HG03045 (cell line): ENCODE data around the gene ATP6V0A4.
"Not testable (repeated sequence)": the region's sequence is repeated elsewhere in the genome, so short reads cannot be mapped to it uniquely, and the experiment has no call there.

ENCODE experiments used
- ATAC-seq: cut with Tn5 transposase; IDR thresholded peaks from one replicate; pipeline ENCODE4 v1.9.1; 2021; ENCODE audit warnings: mild to moderate bottlenecking, moderate library complexity; ENCODE audit not compliant: unreplicated experiment

ATP6V0A4 gene

DNA sequence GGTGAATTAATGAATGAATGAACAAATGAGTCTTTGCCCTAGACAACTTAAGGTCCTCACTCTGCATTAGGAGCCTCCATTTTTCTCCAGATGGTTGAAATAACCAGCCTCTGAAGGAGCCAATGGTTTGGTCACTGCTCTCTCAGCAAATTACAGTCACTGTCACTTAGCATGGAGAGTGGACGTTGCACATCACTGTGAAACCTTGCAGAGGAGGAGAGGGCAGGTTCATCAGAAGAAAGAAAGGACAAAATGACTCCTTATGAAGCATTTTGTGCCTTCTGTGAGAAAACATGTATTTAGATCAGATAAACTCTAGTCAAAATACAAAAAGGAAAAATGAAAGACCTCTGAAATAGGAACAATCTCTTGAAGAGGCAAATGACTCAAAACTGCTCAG lies 6.6 kb upstream of the ATP6V0A4 start:
- no peak for ATAC-seq

DNA sequence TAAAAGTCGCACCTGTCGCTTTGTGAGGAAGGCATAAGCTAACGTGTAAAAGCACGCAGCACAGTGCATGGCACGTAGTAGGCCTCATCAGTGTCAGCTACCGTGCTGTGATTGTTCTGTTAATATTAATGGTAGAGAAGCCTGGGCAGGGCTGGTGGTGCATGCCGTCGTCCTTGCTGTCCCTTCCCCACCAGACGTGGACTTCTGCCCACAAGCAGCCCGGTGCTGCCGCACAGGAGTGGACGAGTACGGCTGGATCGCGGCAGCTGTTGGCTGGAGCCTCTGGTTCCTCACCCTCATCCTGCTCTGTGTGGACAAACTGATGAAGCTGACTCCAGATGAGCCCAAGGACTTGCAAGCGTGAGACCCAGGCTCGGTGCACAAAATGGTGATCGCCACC lies 4.7 kb upstream of the ATP6V0A4 start:
- ATAC-seq = no peak

DNA sequence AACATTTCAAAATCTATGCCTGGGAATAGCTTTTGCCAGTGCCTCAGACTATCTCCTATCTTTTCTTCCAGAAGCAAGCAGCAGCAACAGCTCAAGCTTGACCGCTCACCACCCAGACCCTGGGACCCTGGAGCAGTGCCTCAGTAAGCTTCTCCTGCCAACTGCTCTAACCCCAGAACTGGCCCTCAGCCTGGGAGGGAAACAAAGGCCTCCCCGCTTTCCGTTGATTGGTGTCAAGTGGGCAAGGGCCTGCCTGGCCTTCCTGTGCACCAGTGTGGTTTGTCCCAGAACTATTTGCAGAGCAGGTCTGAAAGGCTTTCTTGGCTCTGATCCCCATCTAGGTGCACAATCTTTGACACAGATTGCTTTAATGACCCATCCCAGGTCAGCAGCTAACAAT lies 3.3 kb upstream of the ATP6V0A4 start:
- ATAC-seq = no peak

DNA sequence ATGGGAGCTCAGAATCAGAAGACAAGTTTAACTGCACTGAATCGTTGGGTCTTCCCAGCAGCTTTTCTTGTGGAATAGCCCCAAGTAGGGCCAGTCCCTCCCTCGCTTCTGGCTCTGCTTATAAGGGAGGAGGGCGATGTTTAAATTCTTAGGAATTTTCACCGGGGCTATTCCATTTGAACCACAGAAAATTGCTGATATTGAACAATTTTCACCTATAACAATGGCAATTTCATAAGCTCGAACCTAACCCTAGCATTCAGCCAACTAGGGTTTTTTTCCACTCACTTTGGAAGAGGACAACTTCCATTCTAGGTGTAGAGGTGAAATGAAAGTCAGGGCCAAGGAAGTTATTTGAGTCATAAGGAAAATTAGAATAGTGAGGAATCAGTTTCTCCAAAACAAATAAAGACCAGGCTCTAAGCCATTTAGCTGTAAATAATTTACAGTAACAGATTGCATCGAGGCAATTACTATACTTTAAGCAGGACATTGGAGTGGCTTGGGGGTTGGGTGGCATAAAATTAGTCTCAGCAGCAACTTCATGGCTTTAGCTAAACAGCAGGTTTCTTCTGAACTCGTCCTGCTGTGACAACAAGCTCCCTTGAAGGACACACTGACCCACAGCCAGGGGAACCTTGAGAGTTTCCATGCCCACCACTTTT lies 1.5 kb upstream of the ATP6V0A4 start:
- no peak for ATAC-seq

DNA sequence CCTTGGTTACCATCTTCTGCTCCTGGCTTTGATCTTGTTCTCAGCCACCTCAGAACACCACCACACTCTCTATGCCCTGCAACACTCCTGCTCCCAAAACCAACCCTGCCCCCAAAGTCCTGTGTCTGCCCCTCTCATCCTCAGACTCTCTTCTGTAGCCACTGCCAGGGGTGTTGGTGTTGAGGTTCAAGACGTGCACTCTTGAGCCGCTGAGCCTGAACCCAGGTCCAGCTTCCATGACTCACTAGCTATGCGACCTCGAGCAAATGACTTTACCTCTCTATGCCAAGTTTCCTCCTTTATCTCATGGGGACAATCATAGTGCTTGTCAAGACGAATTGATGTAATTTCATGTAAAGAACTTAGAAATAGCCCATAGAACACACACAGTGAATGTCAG lies 840 bp upstream of the ATP6V0A4 start:
- ATAC-seq = no peak

DNA sequence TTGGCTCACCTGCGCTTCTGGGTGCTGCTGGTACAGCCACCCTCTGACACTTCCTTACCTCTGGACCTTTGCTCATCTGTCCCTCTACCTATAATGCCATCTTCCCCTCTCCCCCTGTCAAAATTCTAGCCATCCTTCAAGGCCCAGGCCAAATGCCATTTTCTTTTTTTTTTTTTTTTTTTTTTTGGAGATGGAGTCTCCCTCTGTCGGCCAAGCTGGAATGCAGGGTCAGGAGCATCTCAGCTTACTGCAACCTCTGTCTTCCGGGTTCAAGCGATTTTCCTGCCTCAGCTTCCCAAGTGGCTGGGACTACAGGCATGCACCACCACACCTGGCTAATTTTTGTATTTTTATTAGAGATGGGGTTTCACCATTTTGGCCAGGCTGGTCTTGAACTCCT lies 950 bp downstream of the ATP6V0A4 start:
- not testable (repeated sequence) for ATAC-seq

DNA sequence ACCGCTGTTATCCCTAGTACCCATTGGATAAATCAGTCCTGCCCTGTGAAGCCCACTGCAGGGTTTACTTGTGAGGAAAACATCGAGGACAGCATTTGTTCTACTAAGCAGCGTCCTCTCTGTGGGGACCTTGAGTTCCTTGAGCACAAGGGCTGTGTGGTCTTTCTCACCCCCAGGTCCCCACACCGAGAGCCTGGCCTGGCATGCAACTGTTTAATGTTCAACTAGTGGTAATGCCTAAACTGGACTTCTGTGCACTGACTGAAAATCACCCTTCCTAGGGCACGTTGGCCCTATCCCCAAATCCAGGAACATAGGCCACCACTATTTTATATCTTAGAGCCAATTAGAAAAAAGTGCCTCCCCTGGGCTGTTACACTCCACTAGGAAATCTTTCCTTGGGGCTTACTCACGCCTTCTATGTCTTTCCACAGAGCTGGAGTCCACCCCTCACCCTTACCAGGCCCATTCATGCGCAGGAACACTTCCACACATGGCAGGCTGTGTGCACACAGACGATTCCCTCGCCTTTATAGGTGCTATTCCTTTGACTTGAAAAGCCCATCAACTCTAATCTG lies 1.9 kb downstream of the ATP6V0A4 start:
- no peak for ATAC-seq

DNA sequence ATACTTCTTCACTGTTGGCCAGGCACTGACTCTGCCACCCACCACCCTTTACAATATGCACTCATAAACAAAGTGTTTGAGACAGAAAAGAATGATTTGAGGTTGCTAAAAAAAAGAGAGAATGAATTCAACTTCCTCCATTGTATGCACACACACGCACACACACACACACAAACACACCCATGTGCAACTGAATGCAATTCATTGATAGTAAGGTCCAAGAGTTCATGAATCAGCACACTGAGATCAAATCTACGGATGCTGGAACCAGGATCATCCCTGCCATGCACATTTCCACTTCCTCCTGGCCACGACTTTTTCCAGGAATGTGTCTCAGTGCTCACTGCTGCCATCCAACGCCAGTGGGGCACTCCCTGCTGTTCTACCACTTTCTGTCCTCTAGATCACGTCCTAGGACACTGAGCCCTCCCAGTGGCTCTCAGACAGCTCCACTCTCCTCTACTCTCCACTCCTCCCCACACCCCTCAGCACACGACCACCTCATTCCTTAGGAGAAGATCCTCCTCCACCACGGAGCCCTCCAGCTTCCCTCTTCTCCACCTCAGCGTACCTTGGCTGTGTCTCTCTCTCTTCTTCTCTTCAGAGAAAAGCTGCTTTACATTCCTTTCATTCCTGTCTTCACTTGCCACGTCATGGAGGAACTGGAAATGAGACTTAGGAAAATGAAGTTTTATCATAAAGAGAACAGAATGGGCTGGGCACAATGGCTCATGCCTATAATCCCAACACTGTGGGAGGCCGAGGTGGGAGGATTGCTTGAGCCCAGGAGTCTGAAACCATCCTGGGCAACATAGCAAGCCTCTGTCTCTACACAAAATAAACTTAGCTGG lies 12.2 kb downstream of the ATP6V0A4 start:
- ATAC-seq = no peak

DNA sequence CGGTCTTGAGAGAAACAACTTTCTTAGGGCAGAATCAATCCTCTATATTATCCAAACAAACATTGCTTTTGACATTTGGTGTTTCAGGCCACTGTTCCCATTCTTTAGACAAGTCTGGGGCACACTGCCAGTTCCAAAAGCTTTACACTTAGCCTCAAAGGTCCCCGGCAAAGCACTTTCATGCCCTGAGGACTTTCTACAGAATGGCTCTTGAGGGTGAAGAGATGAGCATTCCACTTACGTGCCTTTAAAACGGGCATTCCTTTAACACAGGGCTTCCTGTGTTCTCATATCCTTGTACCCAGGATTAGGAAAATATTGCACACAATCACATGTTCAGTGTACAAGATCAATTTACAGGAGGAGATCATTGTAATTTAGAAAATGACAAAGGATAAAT lies 13.3 kb downstream of the ATP6V0A4 start:
- ATAC-seq = no peak

DNA sequence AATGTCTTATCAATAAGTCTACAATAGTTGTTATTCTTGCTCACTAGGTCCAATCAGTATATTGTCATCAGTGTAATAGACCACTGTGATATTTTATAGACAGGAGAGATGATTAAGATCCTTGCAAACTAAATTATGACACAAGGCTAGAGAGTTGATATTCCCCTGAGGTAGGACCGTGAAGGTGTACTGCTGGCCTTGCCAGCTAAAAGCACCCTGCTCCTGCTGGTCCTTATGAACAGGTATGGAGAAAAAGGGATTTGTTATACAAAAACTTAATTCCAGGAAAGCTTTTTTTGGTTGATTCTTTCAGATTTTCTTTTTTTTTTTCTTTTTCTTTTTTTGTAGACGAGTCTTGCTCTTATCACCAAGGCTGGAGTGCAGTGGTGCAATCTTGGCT lies 17.0 kb downstream of the ATP6V0A4 start:
- ATAC-seq = no peak

DNA sequence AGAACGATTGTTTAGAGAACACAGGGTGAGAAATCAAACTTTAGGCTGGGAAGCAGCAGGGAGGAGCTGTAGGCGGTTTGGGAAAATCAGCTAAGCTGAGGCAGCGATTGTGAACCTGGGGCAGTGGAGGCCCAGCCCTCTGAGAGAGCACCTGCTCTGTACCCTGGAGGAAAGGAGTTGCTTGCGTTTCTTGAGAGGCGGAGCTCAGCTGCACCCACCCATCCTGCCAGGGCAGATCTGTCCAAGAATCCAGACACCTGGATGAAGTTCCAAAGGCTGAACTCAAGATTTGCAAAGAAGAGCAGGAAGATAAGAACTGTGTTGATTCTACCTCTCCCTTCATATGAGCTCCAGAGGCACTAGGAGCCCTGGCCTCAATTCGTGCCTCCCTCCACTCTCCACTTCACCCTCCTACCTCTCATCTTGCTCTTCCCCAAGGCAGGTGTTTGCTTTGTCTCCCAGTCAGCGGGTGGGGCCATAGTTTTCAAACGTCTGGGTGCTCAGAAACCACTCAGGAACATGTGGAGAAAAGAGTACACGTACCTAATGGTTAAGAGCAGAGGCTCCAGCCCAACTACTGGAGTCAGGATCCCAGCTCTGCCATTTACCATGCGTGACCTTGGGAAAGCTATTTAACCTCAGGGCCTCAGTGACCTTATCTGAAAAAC lies 21.7 kb downstream of the ATP6V0A4 start:
- no peak for ATAC-seq

DNA sequence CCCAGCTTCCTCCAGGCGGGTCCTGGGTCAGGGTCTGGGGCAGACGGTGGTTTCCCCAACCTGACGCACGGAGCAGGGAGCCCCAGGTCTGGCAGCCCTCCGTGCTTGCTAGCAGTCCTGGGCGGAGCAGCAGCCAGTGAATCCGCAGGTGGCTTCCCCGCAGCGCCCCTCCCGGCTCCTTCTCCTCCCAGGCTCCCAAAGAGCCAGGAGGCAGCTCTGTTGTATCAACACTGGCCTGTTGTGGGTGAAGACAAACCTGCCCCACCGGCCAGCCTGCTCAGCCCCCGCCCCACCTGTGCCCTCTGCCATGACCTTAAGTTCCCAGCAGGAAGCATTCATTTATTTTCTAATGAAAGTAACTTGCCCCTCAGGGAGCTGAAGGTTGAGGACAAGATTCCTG lies 24.2 kb downstream of the ATP6V0A4 start:
- ATAC-seq = no peak

DNA sequence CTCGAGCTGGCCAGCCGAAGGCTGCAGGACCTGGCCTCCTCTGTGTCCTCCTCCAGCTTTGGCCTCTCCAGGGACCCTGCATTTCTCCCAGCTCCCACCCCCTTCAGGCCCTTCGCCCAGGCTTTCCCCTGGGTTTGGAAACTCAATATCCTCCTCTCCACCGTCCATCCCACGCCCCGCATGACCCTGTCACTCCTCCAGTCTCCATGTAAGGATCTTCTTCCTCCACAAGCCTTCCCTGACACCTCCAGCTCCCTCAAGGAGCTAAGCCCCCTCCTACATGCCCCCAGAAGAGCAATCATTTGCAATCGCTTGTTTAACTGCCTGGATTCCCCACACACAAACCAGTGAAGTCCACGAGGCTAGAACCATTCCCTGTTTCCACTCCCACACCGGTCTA lies 24.8 kb downstream of the ATP6V0A4 start:
- no peak for ATAC-seq

DNA sequence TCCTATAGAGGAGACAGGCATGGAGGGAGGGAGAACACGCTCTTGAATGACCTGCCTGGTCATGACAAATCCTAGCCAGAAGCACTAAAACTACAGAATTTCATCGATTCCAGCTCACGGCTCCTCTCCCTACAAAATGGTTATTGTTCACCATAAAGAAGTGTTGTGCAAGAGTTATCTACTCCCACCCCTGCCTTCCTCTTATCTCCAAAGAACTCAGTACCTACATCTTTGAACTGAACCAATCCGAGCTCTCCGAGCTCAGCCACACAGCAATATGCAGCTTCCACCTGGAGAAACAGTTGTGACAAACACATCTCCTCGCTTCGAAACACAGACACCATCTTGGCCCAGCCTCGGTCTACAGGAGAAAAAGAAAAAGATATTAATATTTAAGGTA lies 27.1 kb downstream of the ATP6V0A4 start:
- no peak for ATAC-seq

DNA sequence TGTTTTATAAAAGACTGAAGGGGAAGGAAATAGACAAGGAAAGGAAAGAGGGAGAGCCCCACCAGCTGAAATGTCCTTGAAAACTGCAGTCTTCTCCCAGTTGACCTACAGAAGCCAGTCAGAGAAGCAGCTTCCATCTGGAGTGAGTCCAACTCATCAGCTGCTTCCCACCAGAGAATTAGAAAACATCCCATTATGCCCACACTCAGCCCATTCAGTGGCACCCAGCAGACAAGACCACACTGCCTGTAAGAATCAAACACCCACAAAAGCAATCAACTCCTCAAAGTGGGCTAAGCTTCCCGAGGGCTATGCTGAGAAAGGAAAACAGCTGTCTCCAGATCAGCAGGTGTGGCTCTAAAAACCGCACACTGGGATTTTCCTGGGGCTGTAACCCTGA lies 29.8 kb downstream of the ATP6V0A4 start:
- ATAC-seq = no peak

DNA sequence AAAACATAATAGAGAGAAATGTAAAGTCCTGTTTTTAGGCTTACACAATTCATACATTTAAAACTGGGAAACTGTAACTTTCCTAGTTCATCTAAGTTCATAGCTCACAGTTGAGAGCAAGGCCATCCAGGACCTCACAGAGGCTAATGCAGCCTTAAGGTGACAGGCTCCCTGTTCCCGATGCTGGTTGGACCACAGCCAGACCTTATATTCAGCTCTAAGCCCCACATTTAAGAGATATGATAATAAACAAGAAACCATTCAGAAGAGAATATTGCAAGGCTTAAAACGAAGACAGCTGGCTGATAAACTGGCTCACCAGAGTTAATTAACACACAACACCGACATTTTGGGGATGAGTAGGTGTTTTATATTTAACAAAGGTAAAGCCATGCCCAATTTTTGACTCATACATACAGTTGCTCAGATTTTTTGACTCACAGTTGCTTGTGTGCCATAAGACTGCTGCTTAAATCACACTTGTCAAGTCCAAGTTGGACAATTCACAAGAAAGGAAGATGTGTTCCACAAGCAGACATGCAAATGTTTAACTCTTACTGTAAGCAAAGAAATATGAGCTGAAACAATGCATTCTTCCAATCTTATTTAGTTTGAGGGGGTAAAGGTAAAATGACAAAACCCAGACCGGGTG lies 41.3 kb downstream of the ATP6V0A4 start:
- no peak for ATAC-seq

DNA sequence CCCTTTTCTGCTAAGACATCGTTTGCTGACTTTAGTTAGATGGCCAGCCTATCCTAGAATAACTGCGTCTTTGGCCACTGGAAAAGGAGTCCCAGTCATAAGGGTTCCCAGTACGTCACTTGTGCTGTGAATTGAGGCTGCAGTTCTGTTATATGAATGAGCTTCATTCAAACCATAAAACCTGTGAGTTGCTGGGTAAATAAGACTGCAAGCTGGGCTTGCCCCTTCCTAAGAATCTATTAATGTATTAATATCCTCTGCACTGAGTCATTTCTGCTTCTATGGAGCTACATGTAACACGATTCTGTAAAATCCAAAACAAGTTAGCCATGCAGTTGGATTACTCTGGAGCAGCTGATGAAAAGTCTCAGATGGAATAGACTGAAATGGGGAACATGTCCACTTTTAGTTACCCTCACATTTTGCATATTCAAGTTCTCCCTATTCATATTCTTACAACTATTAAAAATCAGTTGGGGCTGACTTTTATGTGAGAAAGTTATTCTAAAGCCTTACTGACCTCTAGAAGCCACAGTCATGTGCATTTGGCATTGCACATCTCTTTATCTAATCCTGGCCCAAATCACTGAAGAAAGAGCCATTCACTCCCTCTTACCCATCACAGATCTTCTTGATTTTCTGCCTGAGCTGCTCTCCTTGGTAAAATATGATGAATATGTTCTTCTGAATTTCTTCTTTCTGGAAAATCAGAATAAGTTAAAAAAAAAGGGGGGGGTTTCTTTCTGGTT lies 42.0 kb downstream of the ATP6V0A4 start:
- no peak for ATAC-seq

DNA sequence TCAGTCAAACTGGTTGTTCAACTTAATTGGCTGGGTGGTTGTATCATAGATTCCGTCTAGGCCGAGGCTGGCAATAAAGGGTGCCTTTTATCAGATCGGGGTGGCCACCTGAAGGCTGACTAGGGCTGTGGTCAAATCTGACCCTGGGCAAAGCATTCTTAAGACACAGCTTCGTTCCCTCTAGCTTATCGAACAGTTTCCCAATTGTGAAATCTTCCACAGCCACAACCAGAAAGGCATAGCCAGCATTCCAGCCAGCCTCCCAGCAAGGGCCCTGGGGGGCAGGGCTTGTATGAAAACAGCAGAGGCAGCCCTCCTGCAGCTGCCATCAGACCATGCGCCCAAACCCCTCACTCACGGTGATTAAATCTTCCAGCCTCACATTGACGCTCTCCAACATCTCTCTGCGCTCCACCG lies 42.7 kb downstream of the ATP6V0A4 start:
- ATAC-seq = no peak

DNA sequence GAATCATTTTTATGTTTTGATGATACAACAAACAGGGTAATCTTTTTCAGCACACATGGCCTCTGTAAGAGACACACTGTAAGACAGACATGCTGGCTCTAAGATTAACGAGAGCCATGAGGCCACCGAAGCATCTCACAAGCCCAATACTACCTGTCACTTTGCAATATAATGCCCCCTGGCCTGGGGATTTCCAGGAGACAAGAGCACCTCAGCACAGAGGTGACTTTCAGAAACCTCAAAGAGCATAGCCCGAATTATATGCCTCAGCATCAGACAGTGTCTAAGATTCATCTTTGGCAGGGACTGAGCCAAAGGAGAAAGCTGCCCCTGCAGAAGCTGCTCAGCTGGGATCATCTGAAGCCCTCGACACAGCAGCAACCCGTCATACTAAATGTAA lies 44.4 kb downstream of the ATP6V0A4 start:
- no peak for ATAC-seq

DNA sequence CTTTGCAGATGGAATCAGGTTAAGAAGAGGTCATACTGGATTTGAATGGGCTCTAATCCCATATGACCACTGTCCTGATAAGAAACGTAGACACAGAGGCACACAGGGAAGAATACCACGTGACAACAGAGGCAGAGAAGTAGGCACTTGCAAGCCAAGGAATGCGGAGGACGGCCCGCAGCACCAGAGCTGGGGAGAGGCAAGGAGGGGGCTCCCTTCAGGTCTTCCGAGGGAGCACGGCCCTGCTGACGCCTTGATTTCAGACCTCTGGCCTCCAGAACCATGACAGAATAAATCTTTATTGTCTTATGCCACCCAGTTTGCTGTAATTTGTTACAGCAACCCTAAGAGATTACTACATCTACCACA lies 44.9 kb downstream of the ATP6V0A4 start:
- ATAC-seq = no peak
